D721Med (cell line): ENCODE measurements around the gene TSPAN33.

Experiments used
- DNase-seq: peaks from one replicate; pipeline ENCODE4 v3.0.0; 2011; ENCODE audit warnings: low spot score; ENCODE audit not compliant: insufficient read length
- FAIRE-seq: peaks from 2 replicates; lab custom pipeline; 2011; peaks lifted over from hg19 to GRCh38; lab: Jason Lieb, UNC
- TF ChIP-seq, protein P1 (sequence below): IDR thresholded peaks from 2 replicates; pipeline ENCODE4 v1.5.1; 2012; ENCODE audit warnings: mild to moderate bottlenecking, control low read depth; ENCODE audit not compliant: insufficient read depth; ENCODE audit errors: missing control alignments

Gene TSPAN33

DNA sequence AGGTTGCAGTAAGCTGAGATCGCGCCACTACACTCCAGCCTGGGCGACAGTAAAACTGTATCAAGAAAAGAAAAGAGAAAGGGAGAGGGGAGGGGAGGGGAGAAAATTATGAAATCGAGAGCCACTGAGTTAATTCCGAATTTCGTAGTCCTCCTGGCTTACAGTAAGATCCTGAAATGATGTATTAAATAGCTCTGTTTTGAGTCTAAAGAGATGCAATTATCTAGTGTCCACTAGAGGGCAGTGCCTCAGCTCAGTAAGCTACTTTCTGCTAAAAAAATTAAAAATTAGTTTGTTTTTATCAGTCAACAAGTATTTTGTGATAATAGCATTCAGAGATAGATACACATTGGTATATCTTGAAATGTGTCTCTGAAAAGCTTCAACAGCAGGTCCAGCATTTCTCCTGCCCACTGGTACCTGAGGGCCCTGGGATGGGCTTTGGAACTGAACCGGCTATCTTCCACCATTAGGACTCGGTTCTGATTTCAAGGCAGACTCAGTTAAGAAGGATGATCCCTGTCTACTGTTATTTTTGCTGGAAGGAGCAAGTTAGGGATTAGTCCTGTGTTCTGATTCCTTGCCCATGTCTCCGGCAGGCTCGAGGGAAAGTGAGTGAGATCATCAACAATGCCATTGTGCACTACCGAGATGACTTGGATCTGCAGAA, 19.5 kb downstream of the TSPAN33 start:
- FAIRE-seq = no peak
- TF ChIP-seq, protein P1, sequence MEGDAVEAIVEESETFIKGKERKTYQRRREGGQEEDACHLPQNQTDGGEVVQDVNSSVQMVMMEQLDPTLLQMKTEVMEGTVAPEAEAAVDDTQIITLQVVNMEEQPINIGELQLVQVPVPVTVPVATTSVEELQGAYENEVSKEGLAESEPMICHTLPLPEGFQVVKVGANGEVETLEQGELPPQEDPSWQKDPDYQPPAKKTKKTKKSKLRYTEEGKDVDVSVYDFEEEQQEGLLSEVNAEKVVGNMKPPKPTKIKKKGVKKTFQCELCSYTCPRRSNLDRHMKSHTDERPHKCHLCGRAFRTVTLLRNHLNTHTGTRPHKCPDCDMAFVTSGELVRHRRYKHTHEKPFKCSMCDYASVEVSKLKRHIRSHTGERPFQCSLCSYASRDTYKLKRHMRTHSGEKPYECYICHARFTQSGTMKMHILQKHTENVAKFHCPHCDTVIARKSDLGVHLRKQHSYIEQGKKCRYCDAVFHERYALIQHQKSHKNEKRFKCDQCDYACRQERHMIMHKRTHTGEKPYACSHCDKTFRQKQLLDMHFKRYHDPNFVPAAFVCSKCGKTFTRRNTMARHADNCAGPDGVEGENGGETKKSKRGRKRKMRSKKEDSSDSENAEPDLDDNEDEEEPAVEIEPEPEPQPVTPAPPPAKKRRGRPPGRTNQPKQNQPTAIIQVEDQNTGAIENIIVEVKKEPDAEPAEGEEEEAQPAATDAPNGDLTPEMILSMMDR = peak; percentile 76
- DNase-seq = peak; percentile 41

DNA sequence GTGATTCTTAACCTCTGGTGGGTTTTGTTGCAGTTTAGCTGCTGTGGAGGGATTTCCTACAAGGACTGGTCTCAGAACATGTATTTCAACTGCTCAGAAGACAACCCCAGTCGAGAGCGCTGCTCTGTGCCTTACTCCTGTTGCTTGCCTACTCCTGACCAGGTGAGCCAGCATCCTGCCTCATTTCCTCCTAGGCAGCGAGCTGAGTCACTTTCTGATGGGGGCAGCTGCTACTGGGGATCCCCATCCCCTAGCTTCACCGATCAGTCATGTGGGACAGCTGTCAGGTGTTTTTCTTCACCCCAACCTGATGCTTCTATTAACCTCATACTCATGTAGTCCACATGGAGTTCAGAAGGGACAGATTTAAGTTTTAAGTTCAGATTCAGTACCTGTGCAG, 22.2 kb downstream of the TSPAN33 start:
- TF ChIP-seq, protein P1 = no peak
- FAIRE-seq = no peak
- no peak for DNase-seq

DNA sequence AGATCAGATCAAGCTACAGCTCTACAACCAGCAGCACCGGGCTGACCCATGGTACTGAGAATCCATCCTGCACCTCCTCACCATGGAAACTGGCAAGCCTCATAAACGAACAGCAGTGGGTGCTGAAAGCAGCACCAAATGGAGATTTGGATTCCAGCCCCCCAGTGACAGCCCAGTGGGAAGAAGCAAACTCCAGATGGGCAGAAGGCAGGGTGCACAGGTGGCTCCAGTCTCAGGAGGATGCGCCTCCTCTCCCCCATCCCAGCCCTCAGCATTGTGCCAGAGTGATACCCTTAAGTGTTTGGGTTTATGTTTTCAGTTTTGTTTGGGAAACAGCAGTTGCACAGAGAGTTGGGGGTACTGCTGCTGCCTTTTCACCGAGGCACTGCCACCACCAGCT, 23.3 kb downstream of the TSPAN33 start:
- no peak for FAIRE-seq
- TF ChIP-seq, protein P1 = no peak
- no peak for DNase-seq

DNA sequence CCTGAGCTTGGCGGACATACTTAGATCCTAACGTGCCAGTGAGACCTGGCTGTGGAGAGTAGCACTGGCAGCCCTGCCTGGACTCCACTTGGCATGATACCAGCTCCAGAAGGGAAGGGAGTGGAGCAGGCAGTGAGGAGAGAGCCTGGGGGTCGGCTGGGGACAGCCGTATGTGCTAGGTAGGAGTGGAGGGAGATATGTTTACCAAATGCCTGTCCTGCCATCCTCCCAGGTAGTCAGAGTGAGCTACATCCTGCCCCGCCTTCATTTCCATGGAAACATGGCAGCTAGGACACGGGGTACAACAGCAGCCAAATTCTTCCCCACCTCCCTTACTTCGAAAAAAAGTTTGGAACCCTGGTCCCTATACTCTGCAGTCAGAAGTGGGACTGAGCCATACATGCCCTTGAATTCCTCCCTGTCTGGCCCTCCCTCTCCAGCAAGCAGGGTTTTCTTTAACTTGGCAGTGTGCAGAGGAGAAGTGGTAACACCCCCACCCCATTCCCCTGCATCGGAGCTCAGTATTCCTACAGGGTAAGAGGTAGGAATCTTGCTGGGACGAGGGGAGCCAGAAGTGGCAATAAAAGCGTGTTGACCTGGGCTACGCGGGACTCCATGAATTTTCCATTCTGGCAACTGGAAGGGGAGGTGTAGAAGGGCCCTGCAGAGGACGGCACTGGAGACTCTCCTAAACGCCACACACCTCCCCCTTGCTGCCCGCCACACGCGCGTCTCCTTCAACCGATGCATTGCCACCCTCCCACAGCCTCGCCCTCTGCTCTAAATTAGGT, 23.9 kb downstream of the TSPAN33 start:
- TF ChIP-seq, protein P1 = no peak
- no peak for FAIRE-seq
- DNase-seq = no peak

DNA sequence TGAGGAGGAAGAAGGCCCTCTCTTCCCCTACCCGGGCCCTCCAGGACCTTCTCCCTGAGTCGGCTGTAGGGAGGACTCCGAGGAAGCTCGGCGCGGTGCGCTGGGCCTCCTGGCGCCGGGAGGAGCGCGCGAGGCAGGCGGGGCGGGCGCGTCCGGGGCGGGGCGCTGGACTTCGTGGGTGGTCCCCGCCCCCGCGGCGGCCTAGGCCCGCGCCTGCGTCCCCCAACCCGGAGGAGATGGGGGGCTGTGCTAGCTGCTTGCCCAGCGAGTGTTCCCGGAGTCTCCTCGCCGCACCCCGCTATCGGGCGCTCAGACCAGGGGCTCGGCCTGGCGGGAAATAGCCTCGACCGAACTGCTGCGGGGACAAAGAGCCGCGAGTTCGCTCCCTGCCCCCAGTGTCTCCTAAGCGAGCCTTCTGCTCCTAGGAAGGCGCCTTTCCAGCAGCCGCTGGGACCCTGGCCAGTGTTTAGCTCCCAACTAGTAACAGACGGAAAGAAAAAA, 24.7 kb downstream of the TSPAN33 start:
- TF ChIP-seq, protein P1 = no peak
- DNase-seq (no peak), FAIRE-seq (no peak)

DNA sequence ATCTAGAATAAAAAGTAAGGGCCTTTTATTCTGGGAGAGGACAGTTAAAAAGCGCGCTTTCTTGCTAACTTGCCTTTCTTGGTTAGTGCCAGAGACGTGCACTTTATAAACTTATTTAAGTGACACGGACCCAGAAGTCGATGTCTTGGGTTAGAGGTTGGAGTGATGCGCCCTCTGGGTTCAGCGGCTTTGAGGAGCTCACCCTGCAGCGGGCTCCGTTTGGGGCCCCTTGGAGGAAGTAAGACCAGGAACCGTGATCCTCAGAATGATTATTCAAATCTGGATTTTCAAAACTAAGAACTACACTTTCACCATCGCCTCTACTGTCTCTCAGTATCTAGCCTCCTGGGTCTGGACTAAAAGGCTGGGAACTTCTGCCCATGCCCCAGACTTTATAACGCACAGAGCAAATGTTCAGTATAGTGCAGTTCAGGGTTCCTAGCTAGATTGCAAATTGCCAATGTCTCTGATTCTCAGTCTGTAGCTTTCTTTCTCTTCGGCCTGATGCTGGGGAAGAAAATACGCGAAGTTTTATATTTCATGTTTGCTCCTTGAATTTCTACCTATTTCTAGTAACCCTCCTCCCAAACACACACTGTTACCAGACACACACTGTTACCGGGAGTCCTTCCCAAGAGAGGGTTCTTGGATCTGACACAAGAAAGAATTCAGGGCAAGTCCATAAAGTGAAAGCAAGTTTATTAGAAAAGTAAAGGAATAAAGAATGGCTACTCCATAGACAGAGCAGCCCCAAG, 25.4 kb downstream of the TSPAN33 start:
- DNase-seq (no peak), FAIRE-seq (no peak)
- TF ChIP-seq, protein P1 = no peak
